Measurements from ENCODE around the gene RXFP4.

Gene RXFP4

GRCh38 chr1:155931332-155932038 lies 10.0 kb upstream of the RXFP4 start:
- DNase-seq = no peak

- no peak for DNase-seq
These were observed 9.4 kb upstream of the RXFP4 start for GRCh38 chr1:155932081-155932480.

- DNase-seq = no peak
These were observed 9.0 kb upstream of the RXFP4 start for GRCh38 chr1:155932487-155932886.

- peak in 1 of 2 experiments; percentile 19 for DNase-seq
These were observed 7.8 kb upstream of the RXFP4 start for GRCh38 chr1:155933591-155934096.

GRCh38 chr1:155934097-155934935 lies 7.1 kb upstream of the RXFP4 start, which contains the start of gene KHDC4:
KHDC4 (minus strand) TSS chr1:155934413; CDS start chr1:155934373, 40 bp downstream.
- peak; percentile 95 to 99 for DNase-seq

GRCh38 chr1:155934936-155935590 lies 6.4 kb upstream of the RXFP4 start:
- DNase-seq = peak in 1 of 2 experiments; percentile 52

GRCh38 chr1:155938220-155938627 lies 3.2 kb upstream of the RXFP4 start:
- DNase-seq = peak; percentile 44 to 77

- DNase-seq = no peak
These were observed 901 bp upstream of the RXFP4 start for GRCh38 chr1:155940482-155940992.

GRCh38 chr1:155941845-155942531 lies 550 bp downstream of the RXFP4 start:
- no peak for DNase-seq

GRCh38 chr1:155942578-155943141 lies 1.2 kb downstream of the RXFP4 start:
- no peak for DNase-seq

GRCh38 chr1:155944444-155944799 lies 3.0 kb downstream of the RXFP4 start:
- peak in 1 of 2 experiments; percentile 19 for DNase-seq

GRCh38 chr1:155946633-155947219 lies 5.3 kb downstream of the RXFP4 start:
- DNase-seq = no peak

GRCh38 chr1:155947292-155947691 lies 5.9 kb downstream of the RXFP4 start:
- no peak for DNase-seq

GRCh38 chr1:155947741-155948140 lies 6.3 kb downstream of the RXFP4 start:
- no peak for DNase-seq

GRCh38 chr1:155950829-155951228 lies 9.4 kb downstream of the RXFP4 start:
- DNase-seq = no peak

- no peak for DNase-seq
These were observed 10.5 kb downstream of the RXFP4 start for GRCh38 chr1:155951753-155952504.

- no peak for DNase-seq
These were observed 11.1 kb downstream of the RXFP4 start for GRCh38 chr1:155952505-155952890.

GRCh38 chr1:155954645-155955044 lies 13.2 kb downstream of the RXFP4 start:
- DNase-seq = no peak

GRCh38 chr1:155957411-155957915 lies 16.0 kb downstream of the RXFP4 start:
- no peak for DNase-seq

GRCh38 chr1:155960081-155960745 lies 18.8 kb downstream of the RXFP4 start:
- no peak for DNase-seq
